Measurements from ENCODE around the gene NENF.

Gene NENF

GRCh38 chr1:212482637-212483441 lies 50.1 kb downstream of the NENF start:
- Histone ChIP-seq H3K27ac (no peak overlapping the region), H3K4me2 (no peak overlapping the region), H3K79me2 (ENCODE audit: insufficient read depth, low read depth) (no peaks in the 10 kb centered on the region), H3K36me3 (ENCODE audit: insufficient read depth) (no peaks in the 10 kb centered on the region), H2AFZ (ENCODE audit: low read depth) (no peak overlapping the region), H3K4me1 (ENCODE audit: low read depth, poor library complexity, severe bottlenecking) (peaks cover 16% of the 10 kb centered on the region), H3K9ac (no peak overlapping the region), H4K20me1 (ENCODE audit: insufficient read depth) (no peaks in the 10 kb centered on the region), H3K4me3 (IDR thresholded peaks at IDR 0.05; ENCODE audit: insufficient read depth, low read depth, low read length) (no peak overlapping the region), H3K27me3 (ENCODE audit: insufficient read depth, low read depth) (no peaks in the 10 kb centered on the region)
- no peak for TF ChIP-seq CTCF (conservative IDR thresholded peaks at IDR 0.05; ENCODE audit: low read depth, low read length)

- Histone ChIP-seq H4K20me1 (ENCODE audit: insufficient read depth) (no peaks in the 10 kb centered on the region), H3K9ac (no peak overlapping the region), H3K4me1 (ENCODE audit: low read depth, poor library complexity, severe bottlenecking) (peaks cover 31% of the 10 kb centered on the region), H3K4me2 (no peak overlapping the region), H3K36me3 (ENCODE audit: insufficient read depth) (no peaks in the 10 kb centered on the region), H3K27ac (no peak overlapping the region), H3K79me2 (ENCODE audit: insufficient read depth, low read depth) (no peaks in the 10 kb centered on the region), H3K4me3 (IDR thresholded peaks at IDR 0.05; ENCODE audit: insufficient read depth, low read depth, low read length) (no peak overlapping the region), H3K27me3 (ENCODE audit: insufficient read depth, low read depth) (no peaks in the 10 kb centered on the region), H2AFZ (ENCODE audit: low read depth) (no peak overlapping the region)
- TF ChIP-seq CTCF (conservative IDR thresholded peaks at IDR 0.05; ENCODE audit: low read depth, low read length), result no peak
Observed at GRCh38 chr1:212484701-212485570, 52.2 kb downstream of the NENF start.

- H3K36me3 ChIP-seq (ENCODE audit: insufficient read depth), result no peaks in the 10 kb centered on the region
- H3K4me2 ChIP-seq, result no peak overlapping the region
- peaks cover 37% of the 10 kb centered on the region for H3K4me1 ChIP-seq (ENCODE audit: low read depth, poor library complexity, severe bottlenecking)
- no peak overlapping the region for H2AFZ ChIP-seq (ENCODE audit: low read depth)
- H3K79me2 ChIP-seq (ENCODE audit: insufficient read depth, low read depth), result no peaks in the 10 kb centered on the region
- no peak for TF ChIP-seq CTCF (conservative IDR thresholded peaks at IDR 0.05; ENCODE audit: low read depth, low read length)
- no peaks in the 10 kb centered on the region for H4K20me1 ChIP-seq (ENCODE audit: insufficient read depth)
- H3K27ac ChIP-seq, result no peak overlapping the region
- no peaks in the 10 kb centered on the region for H3K27me3 ChIP-seq (ENCODE audit: insufficient read depth, low read depth)
- no peak overlapping the region for H3K4me3 ChIP-seq (IDR thresholded peaks at IDR 0.05; ENCODE audit: insufficient read depth, low read depth, low read length)
- no peak overlapping the region for H3K9ac ChIP-seq
Observed at GRCh38 chr1:212485571-212485912, 52.8 kb downstream of the NENF start.

GRCh38 chr1:212485913-212486618 lies 53.3 kb downstream of the NENF start:
- Histone ChIP-seq H3K4me1 (ENCODE audit: low read depth, poor library complexity, severe bottlenecking) (peaks cover 41% of the 10 kb centered on the region), H3K27me3 (ENCODE audit: insufficient read depth, low read depth) (no peaks in the 10 kb centered on the region), H3K27ac (no peak overlapping the region), H2AFZ (ENCODE audit: low read depth) (no peak overlapping the region), H3K36me3 (ENCODE audit: insufficient read depth) (no peaks in the 10 kb centered on the region), H3K4me2 (no peak overlapping the region), H4K20me1 (ENCODE audit: insufficient read depth) (no peaks in the 10 kb centered on the region), H3K79me2 (ENCODE audit: insufficient read depth, low read depth) (no peaks in the 10 kb centered on the region), H3K9ac (no peak overlapping the region), H3K4me3 (IDR thresholded peaks at IDR 0.05; ENCODE audit: insufficient read depth, low read depth, low read length) (no peak overlapping the region)
- no peak for TF ChIP-seq CTCF (conservative IDR thresholded peaks at IDR 0.05; ENCODE audit: low read depth, low read length)
